K562 (cell line): ENCODE results near the gene TMC1.

ENCODE experiments used
- EP300 ChIP-seq: IDR thresholded peaks from 2 replicates; pipeline ENCODE4 v1.6.1; 2012; ENCODE audit warnings: low read length, improper control_type of control experiment
- MAZ ChIP-seq, 2 experiments: fragments of 450-650 bp in 1 of 2; sonication (generic) in 1 of 2; formaldehyde crosslinking; IDR thresholded peaks in 1 of 2; conservative IDR thresholded peaks in 1 of 2; 2 replicates each; pipeline versions ENCODE4 v1.4.0 to v1.5.0; 2020; ENCODE audit warnings: mild to moderate bottlenecking in 1 of 2, missing genetic modification reagents in 1 of 2
- RAD51 ChIP-seq: fragments of 450-650 bp; IDR thresholded peaks from 2 replicates; pipeline ENCODE4 v1.7.1; 2016; ENCODE audit warnings: low read depth, mild to moderate bottlenecking, borderline replicate concordance

DNA sequence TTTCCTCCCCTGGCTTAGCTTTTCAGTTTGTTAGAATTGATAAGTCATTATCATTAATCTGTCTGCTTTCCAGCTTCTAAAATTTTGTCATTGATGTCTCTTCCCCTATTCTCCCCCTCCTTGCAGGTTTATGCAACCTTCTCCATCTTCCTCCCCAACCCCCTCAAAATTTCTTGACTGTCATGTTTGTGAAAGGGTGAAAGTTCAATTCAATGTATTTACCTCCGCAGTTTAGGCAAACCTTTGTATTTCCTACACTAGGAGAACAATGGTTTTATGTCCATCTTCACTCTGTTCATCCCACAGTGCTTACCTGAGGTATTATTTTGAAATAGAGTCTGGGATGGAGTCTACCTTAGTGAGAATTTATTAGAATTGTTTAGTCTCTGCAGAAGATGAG lies 313.6 kb downstream of the TMC1 start:
- TF ChIP-seq MAZ (CRISPR knock-in tag; conservative IDR thresholded peaks at IDR 0.05 in 1 of 2, IDR thresholded peaks at IDR 0.05 in 1 of 2) (no peak), EP300 (no peak), RAD51 (no peak)
